ENCODE results near the gene SLMAP.
A peak's percentile ranks its signal among the peaks of the same experiment; 100 is the strongest.

SLMAP gene

GRCh38 chr3:57889807-57890206, 133.7 kb downstream of the SLMAP start:
- Histone ChIP-seq H3K27me3 (replicated peaks) (no peaks in the 10 kb centered on the region), H3K27ac (no peak overlapping the region), H3K4me3 (ENCODE audit: low read depth, low read length) (no peak overlapping the region), H3K36me3 (replicated peaks) (no peaks in the 10 kb centered on the region)
- TF ChIP-seq CTCF (IDR thresholded peaks at IDR 0.05; ENCODE audit: low read depth, low read length, missing control alignments): no peak
- DNase-seq: no peak
- in situ Hi-C loops (cut with HindIII; ENCODE audit: low pct_ligation_motif_present, low sequenced_read_pairs): no loop called here

- in situ Hi-C loops (cut with HindIII; ENCODE audit: low pct_ligation_motif_present, low sequenced_read_pairs): no loop called here
- DNase-seq: no peak
- TF ChIP-seq CTCF (IDR thresholded peaks at IDR 0.05; ENCODE audit: low read depth, low read length, missing control alignments): no peak
Measured at GRCh38 chr3:57890874-57891273, 134.8 kb downstream of the SLMAP start.

GRCh38 chr3:57892423-57892822, 136.3 kb downstream of the SLMAP start:
- Histone ChIP-seq H3K4me3 (ENCODE audit: low read depth, low read length) (no peak overlapping the region), H3K27me3 (replicated peaks) (no peaks in the 10 kb centered on the region), H3K27ac (no peak overlapping the region), H3K36me3 (replicated peaks) (no peaks in the 10 kb centered on the region)
- in situ Hi-C loops (cut with HindIII; ENCODE audit: low pct_ligation_motif_present, low sequenced_read_pairs): no loop called here
- no peak for TF ChIP-seq CTCF (IDR thresholded peaks at IDR 0.05; ENCODE audit: low read depth, low read length, missing control alignments)
- DNase-seq: peak; percentile 37

More at GRCh38 chr3:57890874-57891273, 134.8 kb downstream of the SLMAP start:
- Histone ChIP-seq H3K36me3 (replicated peaks) (no peaks in the 10 kb centered on the region), H3K27ac (no peak overlapping the region), H3K4me3 (ENCODE audit: low read depth, low read length) (no peak overlapping the region), H3K27me3 (replicated peaks) (no peaks in the 10 kb centered on the region)

- no peak overlapping the region for H3K4me3 ChIP-seq (ENCODE audit: low read depth, low read length)
- no peak overlapping the region for H3K27ac ChIP-seq
- TF ChIP-seq CTCF (IDR thresholded peaks at IDR 0.05; ENCODE audit: low read depth, low read length, missing control alignments): no peak
- no peaks in the 10 kb centered on the region for H3K27me3 ChIP-seq (replicated peaks)
- in situ Hi-C loops (cut with HindIII; ENCODE audit: low pct_ligation_motif_present, low sequenced_read_pairs): no loop called here
- no peaks in the 10 kb centered on the region for H3K36me3 ChIP-seq (replicated peaks)
- DNase-seq: no peak
Measured at GRCh38 chr3:57893156-57893555, 137.0 kb downstream of the SLMAP start.

- peak; percentile 35 for DNase-seq
- Histone ChIP-seq H3K4me3 (ENCODE audit: low read depth, low read length) (no peak overlapping the region), H3K36me3 (replicated peaks) (no peaks in the 10 kb centered on the region), H3K27me3 (replicated peaks) (no peaks in the 10 kb centered on the region), H3K27ac (no peak overlapping the region)
- in situ Hi-C loops (cut with HindIII; ENCODE audit: low pct_ligation_motif_present, low sequenced_read_pairs): no loop called here
- no peak for TF ChIP-seq CTCF (IDR thresholded peaks at IDR 0.05; ENCODE audit: low read depth, low read length, missing control alignments)
Measured at GRCh38 chr3:57893668-57894067, 137.6 kb downstream of the SLMAP start.

GRCh38 chr3:57896031-57896430, 139.9 kb downstream of the SLMAP start:
- no peak for DNase-seq
- in situ Hi-C loops (cut with HindIII; ENCODE audit: low pct_ligation_motif_present, low sequenced_read_pairs): no loop called here
- H3K27ac ChIP-seq: no peak overlapping the region
- TF ChIP-seq CTCF (IDR thresholded peaks at IDR 0.05; ENCODE audit: low read depth, low read length, missing control alignments): no peak
- H3K36me3 ChIP-seq (replicated peaks): no peaks in the 10 kb centered on the region
- no peak overlapping the region for H3K4me3 ChIP-seq (ENCODE audit: low read depth, low read length)
- no peaks in the 10 kb centered on the region for H3K27me3 ChIP-seq (replicated peaks)
